ENCODE measurements around the gene UTS2R.
"Not testable (repeated sequence)": the region's sequence is repeated elsewhere in the genome, so short reads cannot be mapped to it uniquely, and the experiment has no call there.

Gene UTS2R

DNA sequence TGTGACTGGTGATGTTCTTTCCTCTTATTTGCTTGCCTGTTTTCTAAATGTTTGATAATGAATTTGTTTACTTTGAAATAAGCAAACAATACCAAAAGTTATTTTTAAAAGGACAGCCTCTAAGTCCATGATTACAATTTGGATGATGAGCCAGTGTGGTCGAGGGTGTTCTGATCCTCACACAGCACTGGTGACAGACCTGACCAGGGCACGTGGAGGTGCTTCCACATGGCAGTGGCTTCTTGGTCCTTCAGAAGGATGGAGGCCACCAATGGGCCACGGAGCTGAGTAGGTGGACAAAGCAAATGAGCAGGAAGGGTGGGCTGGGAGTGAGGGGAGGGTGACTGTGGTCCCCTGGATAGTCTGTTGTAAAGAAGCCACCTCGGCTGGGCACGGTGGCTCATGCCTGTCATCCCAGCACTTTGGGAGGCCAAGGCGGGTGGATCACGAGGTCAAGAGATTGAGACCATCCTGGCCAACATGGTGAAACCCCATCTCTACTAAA lies 16.7 kb upstream of the UTS2R start:
- DNase-seq (ENCODE audit: low read depth): no peak

GRCh38 chr17:82355770-82356427 lies 15.7 kb upstream of the UTS2R start:
- no peak for DNase-seq (ENCODE audit: low read depth)

GRCh38 chr17:82356845-82357355 lies 14.7 kb upstream of the UTS2R start:
- DNase-seq (ENCODE audit: low read depth): no peak

DNA sequence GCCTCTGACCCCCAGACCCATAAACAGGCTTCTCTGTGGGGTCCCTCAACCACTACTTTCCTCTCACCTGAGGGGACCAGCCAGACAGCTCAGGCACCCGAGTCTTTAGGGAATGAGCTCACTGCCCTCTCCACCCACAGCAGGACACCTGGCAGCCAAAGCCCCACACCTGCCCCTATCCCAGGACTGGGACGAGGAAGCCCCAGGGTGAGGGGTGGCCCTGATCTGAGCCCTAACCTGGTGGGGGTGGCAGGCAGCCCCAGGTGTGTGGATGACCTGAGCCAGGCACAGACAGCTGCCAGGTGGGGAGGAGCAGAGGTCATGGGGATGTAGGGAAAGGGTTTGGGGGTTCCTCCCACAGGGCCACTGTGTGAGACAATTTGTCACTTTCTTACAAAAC lies 14.2 kb upstream of the UTS2R start:
- no peak for DNase-seq (ENCODE audit: low read depth)

GRCh38 chr17:82358465-82359350 lies 12.9 kb upstream of the UTS2R start, which contains the start of gene TEX19:
TSS of gene TEX19 (plus strand) at chr17:82359247. CDS start at chr17:82362151, 2,904 bp downstream.
- no peak for DNase-seq (ENCODE audit: low read depth)

GRCh38 chr17:82359451-82360074 lies 12.0 kb upstream of the UTS2R start:
- DNase-seq (ENCODE audit: low read depth): not testable (repeated sequence)

- no peak for DNase-seq (ENCODE audit: low read depth)
Observed at GRCh38 chr17:82361885-82362633, 9.5 kb upstream of the UTS2R start.

DNA sequence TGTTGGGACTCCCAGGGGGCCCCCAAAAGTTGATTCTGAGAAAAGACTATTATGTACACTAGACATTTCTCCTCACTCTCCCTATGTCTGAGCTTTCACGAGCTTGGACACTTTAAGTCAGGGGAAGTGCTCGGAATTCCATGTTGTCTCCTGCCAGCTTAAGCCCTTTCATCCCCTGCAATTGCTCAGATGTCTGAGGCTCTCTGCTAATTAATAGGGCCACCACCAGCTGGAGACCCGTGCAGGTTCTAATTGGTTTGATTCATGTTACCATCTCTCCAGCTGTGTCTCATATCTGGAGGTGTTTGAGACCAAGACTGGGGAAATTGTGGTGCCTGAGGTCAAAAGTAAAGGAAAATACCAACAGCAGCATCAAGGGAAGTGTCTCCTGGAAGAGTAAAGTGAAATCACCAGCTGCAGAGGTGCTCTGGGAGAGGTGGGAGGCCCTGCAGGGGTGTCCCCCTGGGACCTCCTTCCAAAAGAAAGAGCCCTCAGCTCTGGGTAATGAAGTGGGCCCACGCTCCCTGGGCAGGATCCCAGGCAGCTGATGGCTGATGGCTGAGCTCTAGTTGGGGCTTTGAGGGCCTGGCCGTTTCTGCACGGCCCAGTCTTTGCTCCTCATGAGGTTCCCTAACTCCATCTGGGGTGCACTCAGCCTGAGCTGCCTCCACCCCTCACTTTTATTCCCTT lies 5.8 kb upstream of the UTS2R start:
- no peak for DNase-seq (ENCODE audit: low read depth)

GRCh38 chr17:82366749-82367148 lies 4.8 kb upstream of the UTS2R start:
- no peak for DNase-seq (ENCODE audit: low read depth)

DNA sequence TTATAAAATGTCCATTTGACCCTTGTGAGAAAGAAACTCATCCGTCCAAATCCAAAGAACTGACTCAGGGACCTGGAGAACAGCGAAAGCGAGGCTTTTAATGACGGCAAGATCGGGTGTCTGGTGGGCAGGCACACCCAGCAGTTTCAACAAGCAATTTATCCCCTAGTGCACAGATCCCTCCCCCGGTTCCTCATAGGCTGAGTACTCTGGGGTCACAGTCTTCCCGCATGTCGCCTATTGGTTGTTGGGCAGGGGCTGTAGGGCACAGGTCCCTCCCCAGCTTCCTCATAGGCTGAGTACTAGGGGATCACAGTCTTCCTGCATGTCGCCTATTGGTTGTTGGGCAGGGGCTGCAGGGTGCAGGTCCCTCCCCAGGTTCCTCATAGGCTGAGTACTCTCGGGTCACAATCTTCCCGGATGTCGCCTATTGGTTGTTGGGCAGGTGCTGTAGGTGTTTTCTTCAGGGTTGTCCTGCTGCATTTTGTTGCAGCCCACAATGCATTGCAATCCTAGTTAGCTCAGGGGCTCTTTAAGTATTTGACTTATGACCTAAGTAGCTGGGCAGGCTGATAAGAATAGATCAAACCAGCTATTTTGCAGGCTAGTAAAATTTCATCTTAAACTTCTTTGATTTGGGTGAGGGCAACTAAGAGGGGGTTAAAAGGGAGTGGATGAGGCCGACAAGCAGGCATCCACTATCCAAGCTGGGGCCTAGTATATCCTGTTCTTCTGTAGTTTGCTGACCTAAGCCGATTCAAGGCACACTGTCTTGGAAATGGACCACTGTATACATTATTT lies 3.6 kb upstream of the UTS2R start:
- no peak for DNase-seq (ENCODE audit: low read depth)

DNA sequence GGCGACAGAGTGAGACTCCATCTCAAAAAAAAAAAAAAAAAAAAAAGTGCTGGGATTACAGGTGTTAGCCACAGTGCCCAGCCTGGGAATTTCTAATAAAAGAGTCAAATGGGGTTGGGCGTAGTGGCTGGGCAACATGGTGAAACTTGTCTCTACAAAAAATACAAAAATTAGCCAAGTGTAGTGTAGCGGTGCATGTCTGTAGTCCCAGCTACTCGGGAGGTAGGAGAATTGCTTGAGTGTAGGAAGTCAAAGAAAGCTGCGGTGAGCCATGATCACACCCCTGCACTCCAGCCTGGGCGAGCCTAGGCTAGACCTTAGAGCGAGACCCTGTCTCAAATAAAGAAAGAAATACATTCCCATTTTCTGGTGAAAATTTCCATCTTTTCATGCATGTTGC lies 2.4 kb upstream of the UTS2R start:
- no peak for DNase-seq (ENCODE audit: low read depth)

- no peak for DNase-seq (ENCODE audit: low read depth)
Observed at GRCh38 chr17:82370471-82371332, 863 bp upstream of the UTS2R start.

DNA sequence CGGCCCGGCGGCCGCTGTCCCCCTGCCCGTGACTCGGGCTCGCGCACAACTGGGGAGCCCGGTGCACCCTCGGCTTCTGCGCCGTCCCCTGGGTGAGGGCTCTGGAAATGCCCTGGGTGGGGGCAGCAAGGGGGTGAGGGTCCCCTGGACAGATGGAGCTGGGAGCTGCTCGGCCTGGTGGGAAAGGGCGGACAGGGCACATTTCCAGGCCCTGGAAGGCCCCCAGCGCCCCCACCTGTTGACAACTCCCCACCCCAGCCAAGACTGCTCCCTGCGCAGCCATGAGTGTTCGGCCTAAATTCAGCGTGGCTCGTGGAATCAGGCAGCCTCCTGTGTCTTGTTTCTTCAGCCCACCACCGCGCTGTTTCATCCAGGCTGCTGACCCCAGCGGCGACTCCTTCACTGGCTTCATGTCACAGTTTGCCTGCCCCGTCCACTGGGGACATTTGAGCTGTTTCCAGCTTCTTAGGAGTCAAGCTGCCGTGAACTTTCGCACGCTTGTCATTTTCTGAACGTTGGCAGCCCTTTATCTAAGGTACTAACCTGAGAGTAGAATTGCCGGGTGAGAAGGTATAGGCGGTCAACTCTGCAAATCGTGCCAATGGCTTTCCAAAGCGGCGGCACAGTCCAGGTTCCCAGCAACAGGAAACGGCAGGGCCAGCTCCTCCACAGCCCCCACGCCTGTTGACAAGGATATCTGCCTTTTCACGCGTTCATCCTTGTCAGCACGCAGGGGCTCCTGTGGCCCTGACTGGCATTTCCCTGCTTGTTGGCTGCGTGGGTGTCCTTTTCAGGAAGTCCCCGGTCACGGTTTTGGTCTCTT lies 895 bp downstream of the UTS2R start:
- no peak for DNase-seq (ENCODE audit: low read depth)

- DNase-seq (ENCODE audit: low read depth): not testable (repeated sequence)
Observed at GRCh38 chr17:82373072-82373452, 1.5 kb downstream of the UTS2R start.

DNA sequence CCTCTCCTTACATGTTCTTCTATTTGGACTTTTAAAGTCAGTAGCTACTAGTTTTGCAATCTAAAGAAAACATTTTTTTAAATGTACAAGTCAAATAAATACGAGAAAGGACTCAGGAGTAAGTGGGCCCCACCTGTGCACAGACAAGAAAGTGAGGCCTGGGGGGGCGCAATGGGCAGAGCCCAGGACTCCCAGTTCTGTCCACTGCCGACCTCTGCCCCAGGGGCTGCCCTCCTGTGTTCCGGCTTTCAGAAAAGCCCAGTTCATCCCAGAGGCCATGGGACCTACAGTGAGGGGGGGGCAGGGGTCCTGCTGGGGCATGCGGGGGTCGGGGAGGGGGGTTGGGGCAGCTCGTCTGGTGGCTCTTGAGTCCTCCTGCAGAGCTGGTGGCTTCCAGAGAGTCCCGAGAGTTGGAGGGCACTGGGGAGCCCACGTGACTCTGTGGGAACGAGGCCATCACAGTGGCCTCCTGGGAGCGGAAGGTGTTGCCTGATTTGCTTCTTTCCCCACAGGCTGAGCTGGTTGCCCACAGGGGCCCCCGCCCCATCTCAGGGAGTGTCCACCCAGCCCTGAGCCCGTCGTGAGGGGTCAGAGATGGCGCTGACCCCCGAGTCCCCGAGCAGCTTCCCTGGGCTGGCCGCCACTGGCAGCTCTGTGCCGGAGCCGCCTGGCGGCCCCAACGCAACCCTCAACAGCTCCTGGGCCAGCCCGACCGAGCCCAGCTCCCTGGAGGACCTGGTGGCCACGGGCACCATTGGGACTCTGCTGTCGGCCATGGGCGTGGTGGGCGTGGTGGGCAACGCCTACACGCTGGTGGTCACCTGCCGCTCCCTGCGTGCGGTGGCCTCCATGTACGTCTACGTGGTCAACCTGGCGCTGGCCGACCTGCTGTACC lies 2.4 kb downstream of the UTS2R start:
- DNase-seq (ENCODE audit: low read depth): no peak

DNA sequence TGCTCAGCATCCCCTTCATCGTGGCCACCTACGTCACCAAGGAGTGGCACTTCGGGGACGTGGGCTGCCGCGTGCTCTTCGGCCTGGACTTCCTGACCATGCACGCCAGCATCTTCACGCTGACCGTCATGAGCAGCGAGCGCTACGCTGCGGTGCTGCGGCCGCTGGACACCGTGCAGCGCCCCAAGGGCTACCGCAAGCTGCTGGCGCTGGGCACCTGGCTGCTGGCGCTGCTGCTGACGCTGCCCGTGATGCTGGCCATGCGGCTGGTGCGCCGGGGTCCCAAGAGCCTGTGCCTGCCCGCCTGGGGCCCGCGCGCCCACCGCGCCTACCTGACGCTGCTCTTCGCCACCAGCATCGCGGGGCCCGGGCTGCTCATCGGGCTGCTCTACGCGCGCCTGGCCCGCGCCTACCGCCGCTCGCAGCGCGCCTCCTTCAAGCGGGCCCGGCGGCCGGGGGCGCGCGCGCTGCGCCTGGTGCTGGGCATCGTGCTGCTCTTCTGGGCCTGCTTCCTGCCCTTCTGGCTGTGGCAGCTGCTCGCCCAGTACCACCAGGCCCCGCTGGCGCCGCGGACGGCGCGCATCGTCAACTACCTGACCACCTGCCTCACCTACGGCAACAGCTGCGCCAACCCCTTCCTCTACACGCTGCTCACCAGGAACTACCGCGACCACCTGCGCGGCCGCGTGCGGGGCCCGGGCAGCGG lies 3.2 kb downstream of the UTS2R start:
- no peak for DNase-seq (ENCODE audit: low read depth)
